ENCODE measurements around the gene VWA5B2.
A peak's percentile ranks its signal among the peaks of the same experiment; 100 is the strongest.

VWA5B2 gene

DNA sequence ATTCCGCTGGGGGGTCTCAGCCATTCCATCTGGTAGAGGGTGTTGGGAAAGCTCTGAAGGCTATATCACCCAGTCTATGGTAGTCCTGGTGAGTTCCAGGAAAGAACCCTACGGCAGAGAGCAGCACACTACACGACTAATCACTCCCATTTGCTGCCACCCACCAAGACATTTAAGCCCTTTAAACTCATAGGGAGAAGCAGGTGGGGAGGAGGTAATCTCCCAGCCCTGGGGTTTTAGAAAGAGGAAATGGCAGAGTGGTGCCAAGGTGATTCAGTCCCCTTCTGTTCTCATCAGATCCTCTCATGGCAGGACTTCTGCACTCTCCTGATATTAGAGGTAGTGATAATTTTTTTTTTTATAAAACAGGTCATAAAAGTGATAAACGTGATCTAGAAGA is 10.6 kb upstream of the VWA5B2 start:
- Histone ChIP-seq H3K27ac (no peak overlapping the region), H3K4me2 (no peak overlapping the region), H3K36me3 (no peaks in the 10 kb centered on the region), H3K9me3 (no peaks in the 10 kb centered on the region), H3K4me3 (no peak overlapping the region), H3K4me1 (no peaks in the 10 kb centered on the region), H3K9ac (no peak overlapping the region), H3K27me3 (no peaks in the 10 kb centered on the region), H4K20me1 (no peaks in the 10 kb centered on the region)
- TF ChIP-seq Cebpa-rat (IDR thresholded peaks at IDR 0.05), result no peak

DNA sequence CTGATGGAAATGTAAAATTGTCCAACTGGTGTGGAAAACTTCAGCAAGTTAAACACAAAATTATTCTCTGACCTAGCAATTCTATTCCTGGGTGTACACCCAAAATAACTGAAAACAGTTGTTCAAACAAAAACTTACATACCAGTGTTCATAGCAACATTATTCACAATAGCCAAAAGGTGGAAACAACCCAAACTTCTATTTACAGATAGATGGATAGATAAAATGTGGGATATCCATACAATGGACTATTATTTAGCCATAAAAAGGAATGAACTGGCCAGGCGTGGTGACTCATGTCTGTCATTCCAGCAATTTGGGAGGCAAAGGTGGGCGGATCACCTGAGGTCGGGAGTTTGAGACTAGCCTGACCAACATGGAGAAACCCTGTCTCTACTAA is 6.9 kb upstream of the VWA5B2 start:
- Histone ChIP-seq H3K27ac (no peak overlapping the region), H3K4me2 (no peak overlapping the region), H3K9me3 (no peaks in the 10 kb centered on the region), H3K4me3 (no peak overlapping the region), H3K9ac (no peak overlapping the region), H3K4me1 (no peaks in the 10 kb centered on the region), H3K27me3 (no peaks in the 10 kb centered on the region), H3K36me3 (no peaks in the 10 kb centered on the region), H4K20me1 (no peaks in the 10 kb centered on the region)
- no peak for TF ChIP-seq Cebpa-rat (IDR thresholded peaks at IDR 0.05)

DNA sequence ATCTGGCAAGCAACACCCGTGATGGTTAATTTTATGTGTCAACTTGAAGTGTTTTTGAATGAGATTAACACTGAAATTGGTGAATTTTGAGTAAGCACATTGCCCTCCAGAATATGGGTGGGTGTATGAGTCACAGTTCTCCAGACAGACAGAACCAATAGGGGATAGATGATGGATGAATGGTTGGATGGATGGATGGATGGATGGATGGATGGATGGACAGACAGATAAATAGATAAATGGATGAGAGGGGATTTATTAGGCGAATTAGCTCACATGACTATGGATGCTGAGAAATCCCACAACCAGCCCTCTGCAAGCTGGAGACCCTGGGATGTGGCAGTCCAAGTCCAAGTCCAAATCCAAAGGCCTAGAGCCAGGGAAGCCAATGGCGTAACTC is 5.4 kb upstream of the VWA5B2 start:
- Histone ChIP-seq H3K36me3 (no peaks in the 10 kb centered on the region), H3K4me1 (0 out of 2 replicates have a peak, but pooled peaks cover 7% of the 10 kb centered on the region), H3K27ac (no peak overlapping the region), H3K9me3 (no peaks in the 10 kb centered on the region), H4K20me1 (peaks cover 12% of the 10 kb centered on the region; the same call in 1 of the 2 replicates), H3K9ac (no peak overlapping the region), H3K4me2 (no peak overlapping the region), H3K4me3 (no peak overlapping the region), H3K27me3 (peaks cover 14% of the 10 kb centered on the region)
- TF ChIP-seq Cebpa-rat (IDR thresholded peaks at IDR 0.05), result no peak

DNA sequence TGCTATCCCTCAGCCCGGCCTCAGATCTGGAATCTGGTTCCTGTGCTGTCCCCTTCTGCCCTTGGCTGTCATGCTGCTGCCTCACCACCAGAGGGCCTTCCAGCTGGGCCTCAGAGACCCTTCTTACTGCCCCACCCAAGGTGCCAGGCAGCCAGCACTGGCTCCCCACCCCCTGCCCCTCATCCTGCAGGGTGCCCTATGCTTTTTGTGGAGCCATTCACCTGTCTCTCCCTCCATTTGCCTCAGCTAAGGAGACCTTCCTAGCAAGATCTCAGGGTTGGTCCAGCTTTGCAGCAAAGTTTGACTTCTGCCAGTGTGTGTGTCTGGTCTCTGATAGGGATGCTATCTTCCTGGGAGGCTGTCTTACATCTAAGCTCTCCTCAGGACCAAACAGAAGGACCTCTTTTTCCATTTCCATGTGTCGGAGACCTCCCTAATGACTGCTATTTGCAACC is 1.9 kb upstream of the VWA5B2 start:
- H4K20me1 ChIP-seq, result peaks cover 34% of the 10 kb centered on the region
- peaks cover 32% of the 10 kb centered on the region for H3K4me1 ChIP-seq

DNA sequence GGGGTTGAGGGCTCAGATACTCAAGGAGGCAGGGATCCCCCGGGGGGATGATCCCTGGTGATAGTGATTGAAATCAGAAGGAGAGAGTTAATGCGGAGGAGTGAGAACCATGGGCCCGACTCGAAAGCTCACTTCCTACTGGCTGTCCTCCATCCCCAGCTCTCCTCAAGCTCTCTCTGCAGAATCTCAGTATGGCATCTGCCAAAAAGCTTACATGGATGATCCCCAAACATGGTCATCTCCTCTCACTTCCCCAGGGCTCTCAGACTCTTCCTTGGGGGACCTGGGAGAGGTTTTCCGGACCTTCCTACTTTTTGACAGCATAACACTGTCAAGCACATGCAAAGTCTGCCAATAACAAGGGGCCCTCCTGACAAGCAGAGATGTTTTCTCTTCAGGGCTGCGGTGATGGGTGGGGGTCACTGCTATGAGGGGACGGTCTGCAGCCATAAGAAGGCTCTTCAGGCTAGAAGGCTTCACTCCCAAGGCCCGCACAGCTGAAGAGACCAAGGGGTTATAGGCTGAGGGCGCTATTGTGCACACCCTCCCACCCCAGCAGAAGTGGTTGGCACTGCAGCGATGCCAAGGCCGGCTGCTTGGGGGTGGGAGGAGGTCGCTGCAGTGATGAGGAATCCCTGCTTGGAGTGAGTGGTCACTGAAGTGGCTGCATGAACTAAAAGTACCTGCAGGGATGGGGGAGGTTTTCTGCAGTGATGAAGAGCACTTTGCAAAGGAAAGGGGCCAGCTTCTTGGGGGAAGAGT is 828 bp upstream of the VWA5B2 start:
- Histone ChIP-seq H3K36me3 (no peaks in the 10 kb centered on the region), H3K27ac (no peak overlapping the region), H3K9me3 (no peaks in the 10 kb centered on the region), H3K9ac (no peak overlapping the region), H4K20me1 (peaks cover 34% of the 10 kb centered on the region), H3K4me2 (peak overlapping the region; percentile 100), H3K4me3 (no peak overlapping the region; the same call in 1 of the 2 replicates), H3K27me3 (peaks cover 52% of the 10 kb centered on the region), H3K4me1 (peaks cover 42% of the 10 kb centered on the region)
- no peak for TF ChIP-seq Cebpa-rat (IDR thresholded peaks at IDR 0.05)

More for the DNA sequence above, 1.9 kb upstream of the VWA5B2 start:
- H3K36me3 ChIP-seq, result no peaks in the 10 kb centered on the region
- H3K27me3 ChIP-seq, result peaks cover 49% of the 10 kb centered on the region
- H3K9me3 ChIP-seq, result no peaks in the 10 kb centered on the region
- TF ChIP-seq Cebpa-rat (IDR thresholded peaks at IDR 0.05), result no peak
- no peak overlapping the region for H3K4me2 ChIP-seq
- no peak overlapping the region for H3K27ac ChIP-seq
- no peak overlapping the region for H3K9ac ChIP-seq
- no peak overlapping the region for H3K4me3 ChIP-seq

DNA sequence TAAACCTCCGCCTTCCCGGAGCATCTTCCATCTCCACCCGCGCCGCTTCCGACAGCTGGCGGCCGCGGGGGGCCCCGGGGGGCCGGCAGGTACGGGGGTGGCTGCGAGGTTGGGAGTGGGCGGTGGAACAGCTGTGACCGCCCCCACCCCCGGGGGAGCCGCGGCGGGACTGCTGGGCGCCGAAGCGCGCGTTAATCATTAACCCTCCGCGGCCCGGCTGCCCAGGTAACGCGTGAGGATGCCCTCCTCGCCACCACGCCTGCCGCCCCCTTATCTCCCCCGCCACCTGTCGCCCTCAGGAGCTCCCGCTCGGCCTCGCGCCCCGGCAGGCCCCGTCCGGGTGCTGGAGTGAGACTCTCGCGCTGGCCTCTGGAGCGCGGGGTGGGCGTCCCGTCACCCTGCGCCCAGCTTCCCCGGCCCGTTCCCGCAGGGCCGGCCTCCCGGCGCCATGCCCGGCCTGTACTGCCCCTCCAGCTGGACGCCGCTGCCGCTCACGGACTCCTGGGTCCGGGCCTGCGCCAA is 757 bp downstream of the VWA5B2 start:
- Histone ChIP-seq H3K27me3 (peaks cover 52% of the 10 kb centered on the region), H3K4me1 (peaks cover 58% of the 10 kb centered on the region), H3K4me3 (peak overlapping the region; percentile 80), H3K36me3 (no peaks in the 10 kb centered on the region), H4K20me1 (peaks cover 34% of the 10 kb centered on the region), H3K9me3 (no peaks in the 10 kb centered on the region), H3K9ac (peak overlapping the region; percentile 63), H3K27ac (no peak overlapping the region), H3K4me2 (peak overlapping the region; percentile 100)
- no peak for TF ChIP-seq Cebpa-rat (IDR thresholded peaks at IDR 0.05)

DNA sequence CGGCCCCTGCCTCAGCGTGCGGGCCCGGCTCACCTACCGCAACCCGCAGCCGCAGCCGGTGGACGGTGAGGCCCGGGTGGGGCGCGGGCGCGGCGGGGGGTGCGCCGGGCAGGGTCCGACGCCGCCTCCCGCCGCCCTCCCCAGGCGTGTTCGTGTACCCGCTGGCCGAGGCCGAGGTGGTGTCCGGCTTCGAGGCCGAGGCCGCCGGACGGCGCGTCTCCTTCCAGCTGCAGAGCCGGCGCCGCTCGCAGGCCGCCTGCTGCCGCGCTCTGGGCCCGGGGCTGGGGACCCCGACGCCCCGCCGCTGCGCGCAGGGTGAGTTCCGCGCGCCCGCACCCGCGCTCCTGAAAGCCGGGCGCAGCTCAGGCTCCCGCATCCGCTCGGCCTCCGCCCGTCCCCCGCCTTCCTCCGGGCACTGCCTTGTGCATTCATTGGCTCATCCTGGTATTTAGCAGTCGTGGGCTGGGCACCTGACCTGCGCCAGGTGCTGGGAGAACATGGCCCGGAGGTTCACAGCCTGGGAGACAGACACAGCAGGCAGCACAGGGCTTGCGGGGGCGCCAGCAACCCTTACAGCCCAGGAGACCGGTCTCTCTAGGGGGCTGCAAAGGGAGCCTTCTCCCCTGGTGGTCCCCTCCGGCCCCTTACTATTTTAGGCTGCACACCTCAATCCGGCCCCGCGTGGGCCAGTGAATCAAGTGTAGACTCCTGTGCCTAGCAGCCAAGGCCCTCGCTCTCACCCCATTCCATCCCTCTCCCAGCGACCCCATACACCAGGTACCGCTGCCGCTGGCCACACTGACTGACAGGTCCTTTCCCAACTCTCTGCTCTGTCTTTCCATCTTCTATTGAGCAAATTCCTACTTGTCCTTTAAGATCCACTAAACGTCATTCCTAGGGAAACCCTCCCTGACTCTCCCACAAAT is 1.5 kb downstream of the VWA5B2 start:
- peaks cover 66% of the 10 kb centered on the region for H3K4me1 ChIP-seq
- no peak overlapping the region for H3K27ac ChIP-seq
- peaks cover 52% of the 10 kb centered on the region for H3K27me3 ChIP-seq
- peak overlapping the region; percentile 80 for H3K4me3 ChIP-seq
- no peaks in the 10 kb centered on the region for H3K36me3 ChIP-seq
- H3K9ac ChIP-seq, result peak overlapping the region; percentile 63; the same call in 1 of the 2 replicates
- H3K4me2 ChIP-seq, result peak overlapping the region; percentile 100
- TF ChIP-seq Cebpa-rat (IDR thresholded peaks at IDR 0.05), result no peak
- H4K20me1 ChIP-seq, result peaks cover 34% of the 10 kb centered on the region
- H3K9me3 ChIP-seq, result no peaks in the 10 kb centered on the region

DNA sequence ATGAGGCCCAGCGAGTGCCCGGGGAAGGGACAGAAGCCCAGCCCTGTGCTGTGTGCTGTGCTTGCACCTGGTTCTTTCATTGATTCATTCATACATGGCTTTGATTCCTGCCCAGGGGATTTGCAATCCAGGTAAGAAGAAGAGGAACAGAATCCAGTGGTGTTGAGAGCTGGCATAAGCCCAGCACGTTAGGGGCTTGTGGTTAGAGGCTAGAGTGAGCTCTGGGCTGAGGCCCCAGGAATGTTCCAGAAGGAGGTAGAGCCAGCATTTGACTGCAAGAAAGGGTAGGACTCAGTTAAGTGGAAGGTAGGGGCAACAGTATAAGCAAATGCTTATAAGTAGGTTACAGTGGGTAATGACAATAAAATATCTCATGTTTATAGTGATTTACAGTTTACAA is 2.3 kb downstream of the VWA5B2 start:
- Histone ChIP-seq H4K20me1 (peaks cover 34% of the 10 kb centered on the region), H3K36me3 (no peaks in the 10 kb centered on the region), H3K9me3 (no peaks in the 10 kb centered on the region), H3K9ac (no peak overlapping the region), H3K27ac (no peak overlapping the region), H3K4me1 (peaks cover 74% of the 10 kb centered on the region), H3K4me2 (peak overlapping the region; percentile 100; the same call in 1 of the 2 replicates), H3K4me3 (no peak overlapping the region), H3K27me3 (peaks cover 52% of the 10 kb centered on the region)
- TF ChIP-seq Cebpa-rat (IDR thresholded peaks at IDR 0.05), result no peak

DNA sequence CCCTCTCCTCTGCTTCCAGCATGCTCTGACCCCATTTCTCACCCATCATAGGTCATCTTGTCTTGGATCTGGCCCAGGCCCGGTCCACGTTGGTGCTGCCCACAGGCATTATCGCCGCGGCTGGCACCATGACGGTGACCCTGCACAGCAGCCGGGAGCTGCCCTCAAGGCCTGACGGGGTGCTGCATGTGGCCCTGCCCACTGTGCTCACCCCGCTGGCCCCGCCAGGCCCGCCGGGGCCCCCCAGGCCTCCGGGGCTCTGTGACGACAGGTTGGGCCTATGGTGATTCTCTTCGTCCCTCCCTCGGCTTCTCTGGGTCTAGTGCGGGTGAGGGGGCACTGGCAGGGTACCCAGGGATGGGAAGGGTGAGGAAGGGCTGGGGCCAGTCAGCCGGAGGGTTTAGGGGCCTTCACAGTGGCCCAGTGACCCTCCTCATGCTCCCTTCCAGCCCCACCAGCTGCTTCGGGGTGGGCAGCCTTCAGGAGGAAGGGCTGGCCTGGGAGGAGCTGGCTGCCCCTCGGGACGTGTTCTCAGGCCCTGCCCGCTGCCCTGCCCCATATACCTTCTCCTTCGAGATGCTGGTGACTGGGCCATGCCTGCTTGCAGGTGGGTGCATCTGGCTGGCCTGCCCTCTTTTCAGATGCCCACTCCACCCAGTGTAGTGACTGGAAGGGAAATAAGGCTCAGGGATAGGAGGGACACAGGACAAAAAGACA is 3.9 kb downstream of the VWA5B2 start:
- Histone ChIP-seq H3K9ac (0 out of 2 replicates have a peak overlapping the region, but pooled peaks have one; percentile 17), H3K4me1 (peaks cover 90% of the 10 kb centered on the region), H3K27ac (peak overlapping the region; percentile 90; the same call in 1 of the 2 replicates), H3K4me3 (no peak overlapping the region), H3K9me3 (no peaks in the 10 kb centered on the region), H3K27me3 (peaks cover 45% of the 10 kb centered on the region), H3K36me3 (no peaks in the 10 kb centered on the region), H3K4me2 (peak overlapping the region; percentile 97), H4K20me1 (peaks cover 28% of the 10 kb centered on the region)
- no peak for TF ChIP-seq Cebpa-rat (IDR thresholded peaks at IDR 0.05)
